Neural cell (in vitro differentiated cells): Measurements from ENCODE around the gene SMIM29. TPM values are rescaled to one million over a fixed set of nuclear protein-coding genes. Genes with fewer than 3 reads are reported as not detected.
A peak's percentile ranks its signal among the peaks of the same experiment; 100 is the strongest.

Experiments
- H2AFZ ChIP-seq: fragments of 200-600, 300-800 bp; sonication (generic), shearing (Covaris generic); 2 replicates; pipeline ENCODE4 v1.6.0; 2014; ENCODE audit warnings: low read depth, mild to moderate bottlenecking, antibody characterized with exemption, low read length, moderate library complexity
- H3F3A ChIP-seq: fragments of 200-600 bp; shearing (Covaris generic); 2 replicates; pipeline ENCODE4 v1.6.1; 2016; ENCODE audit warnings: mild to moderate bottlenecking, moderate library complexity, mixed read lengths, antibody characterized with exemption, low read length; ENCODE audit not compliant: insufficient read depth, poor library complexity, severe bottlenecking
- H3K27ac ChIP-seq: fragments of 200-600, 300-800 bp; sonication (generic), shearing (Covaris generic); 2 replicates; pipeline ENCODE4 v1.5.1; 2014; ENCODE audit warnings: mild to moderate bottlenecking, low read length, moderate library complexity
- H3K27me3 ChIP-seq: fragments of 300-800, 200-600 bp; sonication (generic), shearing (Covaris generic); 2 replicates; pipeline ENCODE4 v1.6.0; 2014; ENCODE audit warnings: mild to moderate bottlenecking, low read depth, low read length, moderate library complexity; ENCODE audit not compliant: insufficient read depth
- H3K36me3 ChIP-seq: fragments of 300-800, 200-600 bp; sonication (generic), shearing (Covaris generic); 2 replicates; pipeline ENCODE4 v1.5.1; 2014; ENCODE audit warnings: mild to moderate bottlenecking, antibody characterized with exemption, low read length, moderate library complexity; ENCODE audit not compliant: insufficient read depth
- H3K4me2 ChIP-seq: fragments of 300-800, 200-600 bp; sonication (generic), shearing (Covaris generic); 2 replicates; pipeline ENCODE4 v1.6.0; 2014; ENCODE audit warnings: mild to moderate bottlenecking, low read length
- H3K4me3 ChIP-seq: fragments of 300-800, 200-600 bp; sonication (generic), shearing (Covaris generic); 2 replicates; pipeline ENCODE4 v1.5.1; 2014; ENCODE audit warnings: mild to moderate bottlenecking, low read length, moderate library complexity
- H3K79me2 ChIP-seq: fragments of 200-600 bp; shearing (Covaris generic); replicated peaks from 2 replicates; pipeline ENCODE4 v1.6.0; 2014; ENCODE audit warnings: mild to moderate bottlenecking, low read length, moderate library complexity; ENCODE audit not compliant: insufficient read depth
- H3K9ac ChIP-seq: fragments of 300-800, 200-600 bp; sonication (generic), shearing (Covaris generic); 2 replicates; pipeline ENCODE4 v1.6.1; 2016; ENCODE audit warnings: mild to moderate bottlenecking, low read length, mixed read lengths
- H3K9me2 ChIP-seq: fragments of 200-600 bp; shearing (Covaris generic); 2 replicates; pipeline ENCODE4 v1.6.1; 2016; ENCODE audit warnings: mild to moderate bottlenecking, low read length, mixed read lengths; ENCODE audit not compliant: insufficient read depth
- H3K9me3 ChIP-seq: fragments of 200-600, 300-800 bp; sonication (generic), shearing (Covaris generic); 2 replicates; pipeline ENCODE4 v1.6.1; 2016; ENCODE audit warnings: mild to moderate bottlenecking, mixed run types, low read length, moderate library complexity, mixed read lengths
- H4K20me1 ChIP-seq: fragments of 200-600 bp; shearing (Covaris generic); 2 replicates; pipeline ENCODE4 v1.6.1; 2016; ENCODE audit warnings: mild to moderate bottlenecking, mixed run types; ENCODE audit not compliant: insufficient read depth
- EP300 ChIP-seq: fragments of 450-650 bp; conservative IDR thresholded peaks from 2 replicates; pipeline ENCODE4 v1.6.1; 2014; ENCODE audit warnings: antibody characterized with exemption, mild to moderate bottlenecking, moderate library complexity; ENCODE audit not compliant: poor library complexity, severe bottlenecking
- MXI1 ChIP-seq: fragments of 450-650 bp; conservative IDR thresholded peaks from 2 replicates; pipeline ENCODE4 v1.6.1; 2014; ENCODE audit warnings: antibody characterized with exemption, mild to moderate bottlenecking; ENCODE audit not compliant: poor library complexity, severe bottlenecking
- POLR2AphosphoS5 ChIP-seq: IDR thresholded peaks from 2 replicates; pipeline ENCODE4 v1.6.1; 2012
- RAD21 ChIP-seq: fragments of 450-650 bp; conservative IDR thresholded peaks from 2 replicates; pipeline ENCODE4 v1.6.1; 2014; ENCODE audit warnings: antibody characterized with exemption, mild to moderate bottlenecking, moderate library complexity
- SMC3 ChIP-seq: fragments of 450-650 bp; conservative IDR thresholded peaks from 2 replicates; pipeline ENCODE4 v1.6.1; 2014; ENCODE audit warnings: antibody characterized with exemption, mild to moderate bottlenecking, moderate library complexity; ENCODE audit not compliant: poor library complexity
- TAF1 ChIP-seq: IDR thresholded peaks from 2 replicates; pipeline ENCODE4 v1.6.1; 2012; ENCODE audit warnings: low read depth
- polyA plus RNA-seq: library from polyadenylated mRNA; depleted of rRNA; stranded (reverse); fragments of >200 nt; gene quantifications from 2 replicates; pipeline ENCODE4 v1.2.3, GENCODE V29; 2014
- TF ChIP-seq, protein P1 (sequence below): fragments of 450-650 bp; IDR thresholded peaks from 2 replicates; pipeline ENCODE4 v1.5.1; 2014; ENCODE audit warnings: antibody characterized with exemption, mild to moderate bottlenecking, moderate library complexity; ENCODE audit not compliant: poor library complexity, severe bottlenecking
- TF ChIP-seq, protein P2 (sequence below): IDR thresholded peaks from 2 replicates; pipeline ENCODE4 v1.6.1; 2012; ENCODE audit warnings: borderline replicate concordance

Gene SMIM29
- polyA plus RNA-seq, 1 donor from 2014 or later = 82.1 TPM

DNA sequence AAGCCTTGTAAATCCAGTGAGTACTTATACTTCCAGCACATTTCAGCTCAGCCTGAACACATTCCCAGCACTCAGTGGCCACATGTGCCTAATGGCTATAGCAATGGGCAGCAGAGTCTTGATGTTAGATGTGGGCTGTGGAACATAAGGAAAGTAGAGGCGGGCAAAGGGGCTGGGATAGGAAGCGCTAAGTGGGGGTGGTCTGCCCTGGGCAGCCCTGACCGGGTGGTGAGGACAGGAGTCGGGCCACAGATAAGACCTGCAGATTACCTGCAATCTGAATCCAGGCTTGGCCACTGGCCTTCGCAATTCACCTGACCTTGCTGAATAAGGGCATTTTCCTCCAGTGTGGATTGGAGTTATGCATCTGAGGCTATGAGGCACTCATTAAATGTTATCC is 23.3 kb downstream of the SMIM29 start:
- H4K20me1 ChIP-seq = no peaks in the 10 kb centered on the region
- no peak overlapping the region for H3K9ac ChIP-seq
- no peaks in the 10 kb centered on the region for H3K9me3 ChIP-seq
- H2AFZ ChIP-seq = no peak overlapping the region
- H3K36me3 ChIP-seq = no peaks in the 10 kb centered on the region
- no peaks in the 10 kb centered on the region for H3F3A ChIP-seq
- no peaks in the 10 kb centered on the region for H3K9me2 ChIP-seq
- H3K4me2 ChIP-seq = no peak overlapping the region
- H3K27me3 ChIP-seq = no peaks in the 10 kb centered on the region
- TF ChIP-seq, protein P1, sequence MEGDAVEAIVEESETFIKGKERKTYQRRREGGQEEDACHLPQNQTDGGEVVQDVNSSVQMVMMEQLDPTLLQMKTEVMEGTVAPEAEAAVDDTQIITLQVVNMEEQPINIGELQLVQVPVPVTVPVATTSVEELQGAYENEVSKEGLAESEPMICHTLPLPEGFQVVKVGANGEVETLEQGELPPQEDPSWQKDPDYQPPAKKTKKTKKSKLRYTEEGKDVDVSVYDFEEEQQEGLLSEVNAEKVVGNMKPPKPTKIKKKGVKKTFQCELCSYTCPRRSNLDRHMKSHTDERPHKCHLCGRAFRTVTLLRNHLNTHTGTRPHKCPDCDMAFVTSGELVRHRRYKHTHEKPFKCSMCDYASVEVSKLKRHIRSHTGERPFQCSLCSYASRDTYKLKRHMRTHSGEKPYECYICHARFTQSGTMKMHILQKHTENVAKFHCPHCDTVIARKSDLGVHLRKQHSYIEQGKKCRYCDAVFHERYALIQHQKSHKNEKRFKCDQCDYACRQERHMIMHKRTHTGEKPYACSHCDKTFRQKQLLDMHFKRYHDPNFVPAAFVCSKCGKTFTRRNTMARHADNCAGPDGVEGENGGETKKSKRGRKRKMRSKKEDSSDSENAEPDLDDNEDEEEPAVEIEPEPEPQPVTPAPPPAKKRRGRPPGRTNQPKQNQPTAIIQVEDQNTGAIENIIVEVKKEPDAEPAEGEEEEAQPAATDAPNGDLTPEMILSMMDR = no peak
- no peak for TF ChIP-seq EP300
- no peaks in the 10 kb centered on the region for H3K79me2 ChIP-seq
- no peak overlapping the region for H3K4me3 ChIP-seq
- H3K27ac ChIP-seq = no peak overlapping the region

DNA sequence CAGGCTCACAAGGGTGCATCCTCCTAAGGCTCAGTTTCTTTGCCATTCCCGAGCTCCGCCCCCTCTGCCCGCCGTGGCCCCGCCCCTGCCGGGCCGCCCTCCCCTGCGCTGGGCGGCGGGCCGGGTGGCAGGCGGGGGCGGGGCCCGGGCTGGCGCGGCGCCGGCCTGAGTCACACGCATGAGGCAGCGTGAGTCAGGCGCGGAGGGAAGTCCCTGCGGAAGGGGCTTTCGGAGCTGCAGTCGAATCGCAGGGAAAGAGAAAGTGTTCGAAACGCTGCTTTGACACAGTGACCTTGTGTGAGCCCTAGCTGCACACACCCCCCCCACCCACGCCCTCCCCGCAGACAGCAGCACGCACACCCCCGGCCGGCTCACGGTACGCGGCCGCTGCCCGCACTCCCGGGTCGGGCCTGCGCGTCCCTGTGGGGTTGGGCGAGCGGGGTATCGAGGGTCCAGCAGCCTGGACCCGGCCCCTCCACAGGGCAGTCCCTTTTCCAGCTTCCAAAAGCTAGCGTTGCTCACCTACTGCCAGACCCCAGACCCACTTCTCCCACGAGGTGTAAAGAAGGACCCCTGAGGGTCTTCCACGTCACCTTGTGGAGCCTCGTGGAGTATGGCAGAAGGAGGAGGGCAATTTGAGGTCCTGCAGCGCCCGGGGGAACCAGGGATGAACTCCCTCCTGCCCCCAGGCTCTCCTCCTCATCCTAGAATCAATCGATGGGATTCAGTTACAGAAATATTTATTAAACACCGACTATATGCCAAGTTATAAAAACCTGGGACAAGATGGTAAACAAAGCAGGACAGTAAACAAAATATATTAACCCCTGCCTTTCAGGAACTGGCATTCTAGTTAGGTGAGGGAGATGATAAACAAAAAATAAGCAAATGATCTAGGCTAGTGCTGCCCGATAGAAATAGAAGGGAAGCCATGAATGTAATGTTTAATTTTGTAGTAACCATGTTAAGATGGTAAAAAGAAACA is 24.6 kb downstream of the SMIM29 start:
- no peaks in the 10 kb centered on the region for H3K9me2 ChIP-seq
- no peaks in the 10 kb centered on the region for H3K36me3 ChIP-seq
- no peaks in the 10 kb centered on the region for H3K9me3 ChIP-seq
- peak overlapping the region; percentile 52 for H3K4me2 ChIP-seq
- peak overlapping the region; percentile 55 for H3K27ac ChIP-seq
- no peaks in the 10 kb centered on the region for H3F3A ChIP-seq
- H3K9ac ChIP-seq = peak overlapping the region; percentile 62
- no peaks in the 10 kb centered on the region for H4K20me1 ChIP-seq
- no peaks in the 10 kb centered on the region for H3K79me2 ChIP-seq
- peak overlapping the region; percentile 67 for H3K4me3 ChIP-seq
- no peaks in the 10 kb centered on the region for H3K27me3 ChIP-seq
- TF ChIP-seq, protein P2, sequence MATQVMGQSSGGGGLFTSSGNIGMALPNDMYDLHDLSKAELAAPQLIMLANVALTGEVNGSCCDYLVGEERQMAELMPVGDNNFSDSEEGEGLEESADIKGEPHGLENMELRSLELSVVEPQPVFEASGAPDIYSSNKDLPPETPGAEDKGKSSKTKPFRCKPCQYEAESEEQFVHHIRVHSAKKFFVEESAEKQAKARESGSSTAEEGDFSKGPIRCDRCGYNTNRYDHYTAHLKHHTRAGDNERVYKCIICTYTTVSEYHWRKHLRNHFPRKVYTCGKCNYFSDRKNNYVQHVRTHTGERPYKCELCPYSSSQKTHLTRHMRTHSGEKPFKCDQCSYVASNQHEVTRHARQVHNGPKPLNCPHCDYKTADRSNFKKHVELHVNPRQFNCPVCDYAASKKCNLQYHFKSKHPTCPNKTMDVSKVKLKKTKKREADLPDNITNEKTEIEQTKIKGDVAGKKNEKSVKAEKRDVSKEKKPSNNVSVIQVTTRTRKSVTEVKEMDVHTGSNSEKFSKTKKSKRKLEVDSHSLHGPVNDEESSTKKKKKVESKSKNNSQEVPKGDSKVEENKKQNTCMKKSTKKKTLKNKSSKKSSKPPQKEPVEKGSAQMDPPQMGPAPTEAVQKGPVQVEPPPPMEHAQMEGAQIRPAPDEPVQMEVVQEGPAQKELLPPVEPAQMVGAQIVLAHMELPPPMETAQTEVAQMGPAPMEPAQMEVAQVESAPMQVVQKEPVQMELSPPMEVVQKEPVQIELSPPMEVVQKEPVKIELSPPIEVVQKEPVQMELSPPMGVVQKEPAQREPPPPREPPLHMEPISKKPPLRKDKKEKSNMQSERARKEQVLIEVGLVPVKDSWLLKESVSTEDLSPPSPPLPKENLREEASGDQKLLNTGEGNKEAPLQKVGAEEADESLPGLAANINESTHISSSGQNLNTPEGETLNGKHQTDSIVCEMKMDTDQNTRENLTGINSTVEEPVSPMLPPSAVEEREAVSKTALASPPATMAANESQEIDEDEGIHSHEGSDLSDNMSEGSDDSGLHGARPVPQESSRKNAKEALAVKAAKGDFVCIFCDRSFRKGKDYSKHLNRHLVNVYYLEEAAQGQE = peak; percentile 29
- peak; percentile 13 for TF ChIP-seq RAD21
- TF ChIP-seq, protein P1 = no peak
- peak; percentile 46 for TF ChIP-seq MXI1
- TF ChIP-seq TAF1 = no peak
- peak; percentile 45 for TF ChIP-seq POLR2AphosphoS5
- no peak for TF ChIP-seq SMC3
- peak overlapping the region; percentile 71 for H2AFZ ChIP-seq
